RWPE1 (cell line): ENCODE results near the gene CCDC88A.
A peak's percentile ranks its signal among the peaks of the same experiment; 100 is the strongest.
"Not testable (repeated sequence)": the region's sequence is repeated elsewhere in the genome, so short reads cannot be mapped to it uniquely, and the experiment has no call there.

ENCODE experiments used
- CTCF ChIA-PET: fragments of 350-600 bp; sonication (Branson Sonifier 250); formaldehyde crosslinking; extraction: SDS; loops from one replicate; lab custom pipeline; 2021; lab: Yijun Ruan, JAX
- POLR2A ChIA-PET: fragments of 400-600 bp; formaldehyde crosslinking; extraction: SDS; loops from one replicate; lab custom pipeline; 2020; ENCODE audit warnings: antibody characterized with exemption; ENCODE audit not compliant: low non-redundant PET; lab: Yijun Ruan, JAX
- DNase-seq: peaks from one replicate; pipeline ENCODE4 v3.0.0; 2012; ENCODE audit warnings: low spot score
- H3K27ac ChIP-seq: fragments of 450-650 bp; 2 replicates; pipeline ENCODE4 v1.5.1; 2017
- CTCF ChIP-seq: fragments of 450-650 bp; conservative IDR thresholded peaks from 2 replicates; pipeline ENCODE4 v1.5.1; 2017; ENCODE audit warnings: low read depth, mild to moderate bottlenecking

CCDC88A gene

GRCh38 chr2:55395724-55396605 is 23.7 kb downstream of the CCDC88A start:
- H3K27ac ChIP-seq = no peak overlapping the region
- CTCF ChIA-PET = interaction anchor here (0.7 kb wide), 1 partner anchor 12 kb away, joined by 4 read pairs; no protein-coding TSS in a partner anchor
- TF ChIP-seq CTCF = no peak
- DNase-seq = no peak
- POLR2A ChIA-PET = no interaction called here

DNA sequence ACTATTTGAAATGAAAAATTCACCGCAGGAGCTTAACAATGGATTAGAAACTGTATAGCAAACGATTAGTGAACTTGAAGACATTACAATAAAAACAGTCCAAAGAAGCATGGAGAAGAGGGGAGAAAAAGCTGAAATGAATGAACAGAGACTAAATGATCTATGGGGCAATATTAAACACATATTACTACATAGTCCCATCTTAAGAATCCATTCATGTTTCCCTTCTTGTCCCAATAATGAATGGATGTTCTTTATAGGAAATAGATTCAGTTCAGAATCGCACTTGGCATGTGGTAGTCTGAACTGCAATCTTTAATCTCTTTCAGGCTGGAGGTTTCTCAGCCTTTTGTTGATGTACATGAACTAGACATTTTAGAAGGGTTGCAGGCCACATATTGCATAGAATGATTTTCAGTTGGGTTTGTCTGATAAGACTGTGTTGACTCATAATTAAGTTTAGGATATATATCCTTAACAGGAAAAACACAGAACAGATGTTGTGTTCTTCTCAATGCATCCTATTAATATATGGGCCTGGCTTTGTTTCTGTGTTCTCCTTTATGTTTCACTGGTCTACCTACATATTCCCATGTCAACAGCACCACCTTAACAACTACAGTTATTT is 27.9 kb downstream of the CCDC88A start:
- TF ChIP-seq CTCF = no peak
- H3K27ac ChIP-seq = no peak overlapping the region
- ChIA-PET CTCF (no interaction called here), POLR2A (no interaction called here)
- DNase-seq = no peak

GRCh38 chr2:55391155-55391554 is 28.5 kb downstream of the CCDC88A start:
- no peak for TF ChIP-seq CTCF
- no peak overlapping the region for H3K27ac ChIP-seq
- DNase-seq = no peak
- ChIA-PET CTCF (no interaction called here), POLR2A (no interaction called here)

GRCh38 chr2:55385516-55385915 is 34.1 kb downstream of the CCDC88A start:
- H3K27ac ChIP-seq = peak overlapping the region; percentile 39
- POLR2A ChIA-PET, CTCF ChIA-PET, DNase-seq: not testable (repeated sequence)

GRCh38 chr2:55384786-55385185 is 34.9 kb downstream of the CCDC88A start:
- H3K27ac ChIP-seq = peak overlapping the region; percentile 43; the same call in 1 of the 2 replicates
- ChIA-PET POLR2A (no interaction called here), CTCF (no interaction called here)
- no peak for DNase-seq
- TF ChIP-seq CTCF = no peak

GRCh38 chr2:55371376-55371775 is 48.3 kb downstream of the CCDC88A start:
- ChIA-PET POLR2A (no interaction called here), CTCF (interaction anchor here (0.6 kb wide), 1 partner anchor 48 kb away, joined by 5 read pairs; no protein-coding TSS in a partner anchor)

More at GRCh38 chr2:55371376-55371775, 48.3 kb downstream of the CCDC88A start:
- no peak overlapping the region for H3K27ac ChIP-seq
- DNase-seq = no peak
- TF ChIP-seq CTCF = no peak
